ENCODE results near the gene TRMT11. TPM values are rescaled to one million over a fixed set of nuclear protein-coding genes. Genes with fewer than 3 reads are reported as not detected.

The TRMT11 gene
- total and polyA plus RNA-seq, 4 donors, result 13.9 to 34.3 (median 26.7) TPM

DNA sequence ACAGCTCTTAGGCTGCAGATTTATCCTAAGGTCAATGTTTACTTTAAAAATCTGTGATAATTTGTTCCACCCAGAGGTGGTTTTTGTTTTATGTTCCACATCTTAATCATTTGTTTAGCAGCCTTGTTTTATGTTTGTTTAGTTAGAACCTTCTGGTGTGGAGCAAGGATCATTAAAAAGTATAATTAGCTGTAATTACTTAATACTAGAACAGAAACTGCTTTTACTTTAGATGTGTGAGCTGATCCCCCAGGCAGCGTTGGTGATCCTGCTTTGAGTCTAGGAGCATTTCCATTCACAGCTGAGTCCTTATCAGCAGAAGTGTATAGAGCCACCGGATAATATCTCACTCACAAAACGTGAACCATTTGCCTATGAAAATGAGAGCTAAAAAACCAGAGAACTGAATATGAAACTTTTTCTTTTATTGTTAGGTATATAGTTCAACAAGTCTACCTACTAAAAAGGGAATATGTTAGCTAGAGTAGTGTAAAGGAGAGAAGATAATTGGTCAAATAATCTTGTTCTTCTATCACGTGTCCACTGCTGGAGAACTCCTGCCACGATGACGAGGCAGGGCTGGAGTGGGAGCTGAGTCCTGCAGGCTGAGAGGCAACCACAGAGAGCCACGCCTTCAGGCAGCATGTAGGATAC, 78.5 kb downstream of the TRMT11 start:
- Histone ChIP-seq H3K27ac (ENCODE audit: low read depth in 1 of 2, low read length in 2 of 2) (no peak overlapping the region), H3K4me3 (ENCODE audit: low read length in 2 of 2) (no peak overlapping the region), H3K9me3 (ENCODE audit: control insufficient read depth, low read length) (no peaks in the 10 kb centered on the region), H3K27me3 (ENCODE audit: control insufficient read depth in 1 of 2, insufficient read depth in 2 of 2, low read length in 1 of 2) (no peaks in the 10 kb centered on the region), H3K36me3 (ENCODE audit: control insufficient read depth in 1 of 2, insufficient read depth in 2 of 2, low read length in 1 of 2) (peaks cover 0 to 5% of the 10 kb centered on the region in 2 donors), H3K4me1 (ENCODE audit: control insufficient read depth in 1 of 2, insufficient read depth in 2 of 2, low read length in 2 of 2) (no peaks in the 10 kb centered on the region)
- DNase-seq, result no peak
- WGBS, 2 donors, result 67 to 73% methylated on average over 7 of the region's 7 CpGs
- intact Hi-C loops (cut with DNase I), result no loop called here
- ATAC-seq (ENCODE audit: low FRiP score), result no peak

GRCh38 chr6:126066053-126067048, 80.0 kb downstream of the TRMT11 start:
- no peak overlapping the region for H3K4me3 ChIP-seq (ENCODE audit: low read length in 2 of 2)
- no peak for DNase-seq
- no peaks in the 10 kb centered on the region for H3K4me1 ChIP-seq (ENCODE audit: control insufficient read depth in 1 of 2, insufficient read depth in 2 of 2, low read length in 2 of 2)
- no peak for ATAC-seq (ENCODE audit: low FRiP score)
- no peaks in the 10 kb centered on the region for H3K27me3 ChIP-seq (ENCODE audit: control insufficient read depth in 1 of 2, insufficient read depth in 2 of 2, low read length in 1 of 2)
- H3K9me3 ChIP-seq (ENCODE audit: control insufficient read depth, low read length), result no peaks in the 10 kb centered on the region
- peaks cover 0 to 3% of the 10 kb centered on the region in 2 donors for H3K36me3 ChIP-seq (ENCODE audit: control insufficient read depth in 1 of 2, insufficient read depth in 2 of 2, low read length in 1 of 2)
- intact Hi-C loops (cut with DNase I), result no loop called here
- H3K27ac ChIP-seq (ENCODE audit: low read depth in 1 of 2, low read length in 2 of 2), result no peak overlapping the region
- WGBS, 2 donors, result 95 to 97% methylated on average over 12 of the region's 12 CpGs

DNA sequence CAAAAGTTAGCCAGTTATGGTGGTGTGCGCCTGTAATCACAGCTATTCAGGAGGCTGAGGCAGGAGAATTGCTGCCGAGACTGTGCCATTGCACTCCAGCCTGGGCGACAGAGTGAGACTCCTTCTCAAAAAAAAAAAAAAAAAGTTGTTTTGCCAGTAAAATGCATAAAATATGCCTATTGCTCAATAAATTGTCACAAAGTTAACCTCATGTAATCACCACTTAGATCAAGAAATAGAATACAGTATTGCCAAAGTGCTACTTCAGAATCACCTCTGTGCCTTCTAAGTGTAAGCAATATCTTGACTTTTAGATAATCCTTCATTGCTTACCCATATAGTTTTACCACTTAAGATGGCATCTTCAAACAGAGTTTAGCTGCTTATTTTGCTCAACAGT, 80.7 kb downstream of the TRMT11 start:
- Histone ChIP-seq H3K27me3 (ENCODE audit: control insufficient read depth in 1 of 2, insufficient read depth in 2 of 2, low read length in 1 of 2) (no peaks in the 10 kb centered on the region), H3K9me3 (ENCODE audit: control insufficient read depth, low read length) (no peaks in the 10 kb centered on the region), H3K36me3 (ENCODE audit: control insufficient read depth in 1 of 2, insufficient read depth in 2 of 2, low read length in 1 of 2) (no peaks in the 10 kb centered on the region), H3K4me3 (ENCODE audit: low read length in 2 of 2) (no peak overlapping the region), H3K4me1 (ENCODE audit: control insufficient read depth in 1 of 2, insufficient read depth in 2 of 2, low read length in 2 of 2) (no peaks in the 10 kb centered on the region), H3K27ac (ENCODE audit: low read depth in 1 of 2, low read length in 2 of 2) (no peak overlapping the region)
- DNase-seq (no peak), ATAC-seq (ENCODE audit: low FRiP score) (no peak)
- intact Hi-C loops (cut with DNase I), result no loop called here
- WGBS, 2 donors, result 92 to 96% methylated on average over 3 of the region's 3 CpGs

- 72 to 79% methylated on average over 6 of the region's 6 CpGs for WGBS, 2 donors
- H3K9me3 ChIP-seq (ENCODE audit: control insufficient read depth, low read length), result no peaks in the 10 kb centered on the region
Observed at GRCh38 chr6:126069449-126069848, 83.1 kb downstream of the TRMT11 start.

GRCh38 chr6:126071000-126071647, 84.8 kb downstream of the TRMT11 start:
- H3K4me1 ChIP-seq (ENCODE audit: control insufficient read depth in 1 of 2, insufficient read depth in 2 of 2, low read length in 2 of 2), result no peaks in the 10 kb centered on the region
- H3K36me3 ChIP-seq (ENCODE audit: control insufficient read depth in 1 of 2, insufficient read depth in 2 of 2, low read length in 1 of 2), result no peaks in the 10 kb centered on the region
- intact Hi-C loops (cut with DNase I), result no loop called here
- DNase-seq (no peak), ATAC-seq (ENCODE audit: low FRiP score) (no peak)
- no peak overlapping the region for H3K4me3 ChIP-seq (ENCODE audit: low read length in 2 of 2)
- no peaks in the 10 kb centered on the region for H3K27me3 ChIP-seq (ENCODE audit: control insufficient read depth in 1 of 2, insufficient read depth in 2 of 2, low read length in 1 of 2)
- 53 to 68% methylated on average over 7 of the region's 7 CpGs for WGBS, 2 donors
- no peaks in the 10 kb centered on the region for H3K9me3 ChIP-seq (ENCODE audit: control insufficient read depth, low read length)
- H3K27ac ChIP-seq (ENCODE audit: low read depth in 1 of 2, low read length in 2 of 2), result no peak overlapping the region

More at GRCh38 chr6:126069449-126069848, 83.1 kb downstream of the TRMT11 start:
- ATAC-seq (ENCODE audit: low FRiP score), result no peak
- H3K36me3 ChIP-seq (ENCODE audit: control insufficient read depth in 1 of 2, insufficient read depth in 2 of 2, low read length in 1 of 2), result no peaks in the 10 kb centered on the region
- H3K4me3 ChIP-seq (ENCODE audit: low read length in 2 of 2), result no peak overlapping the region
- no peak for DNase-seq
- intact Hi-C loops (cut with DNase I), result no loop called here
- H3K27me3 ChIP-seq (ENCODE audit: control insufficient read depth in 1 of 2, insufficient read depth in 2 of 2, low read length in 1 of 2), result no peaks in the 10 kb centered on the region
- no peaks in the 10 kb centered on the region for H3K4me1 ChIP-seq (ENCODE audit: control insufficient read depth in 1 of 2, insufficient read depth in 2 of 2, low read length in 2 of 2)
- no peak overlapping the region for H3K27ac ChIP-seq (ENCODE audit: low read depth in 1 of 2, low read length in 2 of 2)

GRCh38 chr6:126072172-126072571, 85.8 kb downstream of the TRMT11 start:
- H3K9me3 ChIP-seq (ENCODE audit: control insufficient read depth, low read length), result no peaks in the 10 kb centered on the region
- intact Hi-C loops (cut with DNase I), result no loop called here
- no peaks in the 10 kb centered on the region for H3K36me3 ChIP-seq (ENCODE audit: control insufficient read depth in 1 of 2, insufficient read depth in 2 of 2, low read length in 1 of 2)
- H3K4me3 ChIP-seq (ENCODE audit: low read length in 2 of 2), result no peak overlapping the region
- no peak for ATAC-seq (ENCODE audit: low FRiP score)
- DNase-seq, result no peak
- no peak overlapping the region for H3K27ac ChIP-seq (ENCODE audit: low read depth in 1 of 2, low read length in 2 of 2)
- 51 to 57% methylated on average over 3 of the region's 3 CpGs for WGBS, 2 donors
- no peaks in the 10 kb centered on the region for H3K27me3 ChIP-seq (ENCODE audit: control insufficient read depth in 1 of 2, insufficient read depth in 2 of 2, low read length in 1 of 2)
- H3K4me1 ChIP-seq (ENCODE audit: control insufficient read depth in 1 of 2, insufficient read depth in 2 of 2, low read length in 2 of 2), result peaks cover 0 to 1% of the 10 kb centered on the region in 2 donors

DNA sequence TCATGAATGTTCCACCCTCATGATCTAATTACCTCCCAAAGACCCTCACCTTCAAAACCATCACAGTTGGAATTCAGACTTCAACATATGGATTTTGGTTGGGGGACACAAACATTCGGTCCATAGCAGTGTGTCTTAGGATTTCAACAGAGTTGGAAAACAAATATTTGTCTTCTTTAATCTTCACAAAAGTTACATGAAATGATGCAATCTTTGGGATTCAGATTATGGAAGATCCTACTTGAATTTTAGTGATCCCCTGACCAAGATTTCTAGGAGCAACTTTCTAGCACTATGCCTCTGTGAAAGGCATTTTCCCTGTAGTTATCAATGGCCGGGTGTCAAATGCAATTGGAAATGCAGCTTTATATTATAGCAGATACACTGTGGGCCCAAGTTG, 86.5 kb downstream of the TRMT11 start:
- no peak for ATAC-seq (ENCODE audit: low FRiP score)
- no peaks in the 10 kb centered on the region for H3K36me3 ChIP-seq (ENCODE audit: control insufficient read depth in 1 of 2, insufficient read depth in 2 of 2, low read length in 1 of 2)
- peaks cover 0 to 2% of the 10 kb centered on the region in 2 donors for H3K4me1 ChIP-seq (ENCODE audit: control insufficient read depth in 1 of 2, insufficient read depth in 2 of 2, low read length in 2 of 2)
- H3K27me3 ChIP-seq (ENCODE audit: control insufficient read depth in 1 of 2, insufficient read depth in 2 of 2, low read length in 1 of 2), result no peaks in the 10 kb centered on the region
- H3K27ac ChIP-seq (ENCODE audit: low read depth in 1 of 2, low read length in 2 of 2), result no peak overlapping the region
- no peak overlapping the region for H3K4me3 ChIP-seq (ENCODE audit: low read length in 2 of 2)
- 94 to 98% methylated on average over 2 of the region's 2 CpGs for WGBS, 2 donors
- H3K9me3 ChIP-seq (ENCODE audit: control insufficient read depth, low read length), result no peaks in the 10 kb centered on the region
- intact Hi-C loops (cut with DNase I), result no loop called here
- DNase-seq, result no peak

DNA sequence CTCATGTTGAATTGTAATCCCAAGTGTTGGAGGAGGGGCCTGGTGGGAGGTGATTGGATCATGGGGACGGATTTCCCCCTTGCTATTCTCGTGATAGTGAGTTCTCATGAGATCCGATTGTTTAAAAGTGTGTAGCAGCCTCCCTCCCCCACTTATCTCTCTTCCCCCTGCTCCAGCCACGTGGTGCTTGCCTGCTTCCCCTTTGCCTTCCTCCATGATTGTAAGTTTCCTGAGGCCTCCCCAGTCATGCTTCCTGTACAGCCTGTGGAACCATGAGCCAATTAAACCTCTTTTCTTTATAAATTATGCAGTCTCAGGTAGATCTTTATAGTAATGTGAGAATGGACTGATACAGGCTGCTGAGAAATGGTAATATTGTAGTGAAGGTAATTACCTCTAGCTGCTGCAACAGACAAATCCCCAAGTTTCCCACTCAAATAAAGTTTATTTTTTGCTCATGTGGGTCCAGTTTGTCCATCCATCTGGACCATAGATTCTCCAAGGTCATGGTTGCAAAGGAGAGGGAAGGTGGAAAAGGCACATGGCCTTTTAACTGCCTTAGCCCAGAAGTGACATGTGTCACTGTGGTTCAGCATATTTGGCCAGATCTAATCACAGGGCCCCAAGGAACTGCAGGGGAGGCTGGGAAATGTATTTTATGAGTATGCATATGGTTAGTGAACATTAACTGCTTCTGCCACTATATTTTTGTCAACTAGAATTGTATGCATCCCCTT, 89.2 kb downstream of the TRMT11 start:
- H3K9me3 ChIP-seq (ENCODE audit: control insufficient read depth, low read length), result no peaks in the 10 kb centered on the region
- H3K36me3 ChIP-seq (ENCODE audit: control insufficient read depth in 1 of 2, insufficient read depth in 2 of 2, low read length in 1 of 2), result peaks cover 0 to 1% of the 10 kb centered on the region in 2 donors
- no peak for DNase-seq
- peaks cover 0 to 2% of the 10 kb centered on the region in 2 donors for H3K4me1 ChIP-seq (ENCODE audit: control insufficient read depth in 1 of 2, insufficient read depth in 2 of 2, low read length in 2 of 2)
- no peak for ATAC-seq (ENCODE audit: low FRiP score)
- H3K27ac ChIP-seq (ENCODE audit: low read depth in 1 of 2, low read length in 2 of 2), result no peak overlapping the region
- no peaks in the 10 kb centered on the region for H3K27me3 ChIP-seq (ENCODE audit: control insufficient read depth in 1 of 2, insufficient read depth in 2 of 2, low read length in 1 of 2)
- intact Hi-C loops (cut with DNase I), result no loop called here
- 76 to 80% methylated on average over 4 of the region's 4 CpGs for WGBS, 2 donors
- H3K4me3 ChIP-seq (ENCODE audit: low read length in 2 of 2), result no peak overlapping the region

Data from aorta (tissue), 5 donors.